Ishikawa (cell line): ENCODE results near the gene HARBI1.

Experiments
- CEBPB ChIP-seq: IDR thresholded peaks from 2 replicates; pipeline ENCODE4 v1.6.1; 2012
- CREB1 ChIP-seq: IDR thresholded peaks from 2 replicates; pipeline ENCODE4 v1.6.1; 2012; ENCODE audit warnings: low read depth
- EGR1 ChIP-seq: IDR thresholded peaks from 2 replicates; pipeline ENCODE4 v1.6.1; 2012
- EP300 ChIP-seq: IDR thresholded peaks from 2 replicates; pipeline ENCODE4 v1.6.1; 2012; ENCODE audit warnings: borderline replicate concordance
- FOXM1 ChIP-seq: IDR thresholded peaks from 2 replicates; pipeline ENCODE4 v1.6.1; 2012; ENCODE audit warnings: low read depth, borderline replicate concordance
- NFIC ChIP-seq: IDR thresholded peaks from 2 replicates; pipeline ENCODE4 v1.6.1; 2012
- RAD21 ChIP-seq: IDR thresholded peaks from 2 replicates; pipeline ENCODE4 v1.6.1; 2012; ENCODE audit warnings: low read depth
- TAF1 ChIP-seq: IDR thresholded peaks from 2 replicates; pipeline ENCODE4 v1.6.1; 2012; ENCODE audit warnings: low read depth, mild to moderate bottlenecking
- TCF12 ChIP-seq: IDR thresholded peaks from 2 replicates; pipeline ENCODE4 v1.6.1; 2012; ENCODE audit warnings: low read depth
- TEAD4 ChIP-seq: IDR thresholded peaks from 2 replicates; pipeline ENCODE4 v1.6.1; 2012
- YY1 ChIP-seq: IDR thresholded peaks from 2 replicates; pipeline ENCODE4 v1.6.1; 2012; ENCODE audit warnings: low read depth
- ZBTB7A ChIP-seq: IDR thresholded peaks from 2 replicates; pipeline ENCODE4 v1.6.1; 2012; ENCODE audit warnings: low read depth
- TF ChIP-seq, protein P1 (sequence below): IDR thresholded peaks from 2 replicates; pipeline ENCODE4 v1.6.1; 2012; ENCODE audit warnings: low read depth, mild to moderate bottlenecking
- TF ChIP-seq, protein P2 (sequence below): IDR thresholded peaks from 2 replicates; pipeline ENCODE4 v1.6.1; 2012
- TF ChIP-seq, protein P3 (sequence below): IDR thresholded peaks from 2 replicates; pipeline ENCODE4 v1.6.1; 2012

Gene HARBI1, protein sequence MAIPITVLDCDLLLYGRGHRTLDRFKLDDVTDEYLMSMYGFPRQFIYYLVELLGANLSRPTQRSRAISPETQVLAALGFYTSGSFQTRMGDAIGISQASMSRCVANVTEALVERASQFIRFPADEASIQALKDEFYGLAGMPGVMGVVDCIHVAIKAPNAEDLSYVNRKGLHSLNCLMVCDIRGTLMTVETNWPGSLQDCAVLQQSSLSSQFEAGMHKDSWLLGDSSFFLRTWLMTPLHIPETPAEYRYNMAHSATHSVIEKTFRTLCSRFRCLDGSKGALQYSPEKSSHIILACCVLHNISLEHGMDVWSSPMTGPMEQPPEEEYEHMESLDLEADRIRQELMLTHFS

DNA sequence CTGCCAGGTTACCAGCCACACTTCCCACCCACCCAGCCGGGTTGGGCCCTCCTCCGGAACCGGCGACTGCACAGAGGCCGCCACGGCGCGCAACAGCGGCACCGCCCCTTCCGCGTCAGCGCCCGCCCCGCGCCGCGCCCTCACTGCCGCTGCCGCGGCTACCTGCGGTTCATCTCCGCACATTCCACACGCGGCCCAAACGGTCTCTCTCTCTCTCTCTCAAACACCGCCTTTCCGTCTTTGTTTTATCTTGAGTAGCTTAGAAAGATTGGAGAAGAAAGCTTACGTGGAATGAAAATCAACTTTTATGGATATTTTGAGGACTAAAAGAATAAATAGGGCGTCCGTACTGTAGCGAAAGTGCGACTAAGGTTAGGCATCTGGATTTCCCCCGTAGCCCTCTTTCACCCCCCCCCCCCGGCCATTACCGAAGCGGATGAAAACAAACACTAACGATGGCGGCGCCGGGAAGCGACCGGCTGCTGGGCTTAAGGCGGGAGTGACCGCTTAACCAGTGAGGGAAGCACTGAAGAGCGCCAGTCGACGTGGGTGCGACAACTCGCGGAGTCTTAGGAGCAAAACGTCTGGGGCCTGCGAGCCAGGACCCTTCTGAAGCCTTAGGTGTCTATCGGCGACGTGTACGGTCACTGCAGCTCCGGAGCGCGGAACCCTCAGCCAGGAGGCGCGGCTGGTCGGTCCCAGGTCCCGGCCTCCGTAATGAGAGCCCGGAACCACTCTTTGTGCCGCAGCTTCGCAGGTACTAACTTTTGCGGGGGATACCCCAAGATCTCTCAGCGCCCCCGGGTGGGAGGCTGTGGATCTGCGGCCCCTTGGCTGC lies at the start of gene HARBI1, which contains the start of gene ATG13:
HARBI1 (minus strand) TSS at position 94 of the 838 bp plus-strand sequence. CDS start 990 bp downstream, outside the sequence.
ATG13 (plus strand) TSS at position 420 of the 838 bp plus-strand sequence. CDS start 26,739 bp downstream, outside the sequence.
- TF ChIP-seq EP300: peak; percentile 67
- TF ChIP-seq EGR1: 0 out of 2 replicates have a peak, but pooled peaks have one; percentile 16
- TF ChIP-seq CEBPB: no peak
- 0 out of 2 replicates have a peak, but pooled peaks have one; percentile 19 for TF ChIP-seq RAD21
- peak; percentile 91 for TF ChIP-seq YY1
- TF ChIP-seq ZBTB7A: no peak
- TF ChIP-seq NFIC: no peak
- TF ChIP-seq, protein P1, sequence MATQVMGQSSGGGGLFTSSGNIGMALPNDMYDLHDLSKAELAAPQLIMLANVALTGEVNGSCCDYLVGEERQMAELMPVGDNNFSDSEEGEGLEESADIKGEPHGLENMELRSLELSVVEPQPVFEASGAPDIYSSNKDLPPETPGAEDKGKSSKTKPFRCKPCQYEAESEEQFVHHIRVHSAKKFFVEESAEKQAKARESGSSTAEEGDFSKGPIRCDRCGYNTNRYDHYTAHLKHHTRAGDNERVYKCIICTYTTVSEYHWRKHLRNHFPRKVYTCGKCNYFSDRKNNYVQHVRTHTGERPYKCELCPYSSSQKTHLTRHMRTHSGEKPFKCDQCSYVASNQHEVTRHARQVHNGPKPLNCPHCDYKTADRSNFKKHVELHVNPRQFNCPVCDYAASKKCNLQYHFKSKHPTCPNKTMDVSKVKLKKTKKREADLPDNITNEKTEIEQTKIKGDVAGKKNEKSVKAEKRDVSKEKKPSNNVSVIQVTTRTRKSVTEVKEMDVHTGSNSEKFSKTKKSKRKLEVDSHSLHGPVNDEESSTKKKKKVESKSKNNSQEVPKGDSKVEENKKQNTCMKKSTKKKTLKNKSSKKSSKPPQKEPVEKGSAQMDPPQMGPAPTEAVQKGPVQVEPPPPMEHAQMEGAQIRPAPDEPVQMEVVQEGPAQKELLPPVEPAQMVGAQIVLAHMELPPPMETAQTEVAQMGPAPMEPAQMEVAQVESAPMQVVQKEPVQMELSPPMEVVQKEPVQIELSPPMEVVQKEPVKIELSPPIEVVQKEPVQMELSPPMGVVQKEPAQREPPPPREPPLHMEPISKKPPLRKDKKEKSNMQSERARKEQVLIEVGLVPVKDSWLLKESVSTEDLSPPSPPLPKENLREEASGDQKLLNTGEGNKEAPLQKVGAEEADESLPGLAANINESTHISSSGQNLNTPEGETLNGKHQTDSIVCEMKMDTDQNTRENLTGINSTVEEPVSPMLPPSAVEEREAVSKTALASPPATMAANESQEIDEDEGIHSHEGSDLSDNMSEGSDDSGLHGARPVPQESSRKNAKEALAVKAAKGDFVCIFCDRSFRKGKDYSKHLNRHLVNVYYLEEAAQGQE: no peak
- peak; percentile 49; the same call in 1 of the 2 replicates for TF ChIP-seq CREB1
- peak; percentile 48; the same call in 1 of the 2 replicates for TF ChIP-seq TAF1
- TF ChIP-seq, protein P2, sequence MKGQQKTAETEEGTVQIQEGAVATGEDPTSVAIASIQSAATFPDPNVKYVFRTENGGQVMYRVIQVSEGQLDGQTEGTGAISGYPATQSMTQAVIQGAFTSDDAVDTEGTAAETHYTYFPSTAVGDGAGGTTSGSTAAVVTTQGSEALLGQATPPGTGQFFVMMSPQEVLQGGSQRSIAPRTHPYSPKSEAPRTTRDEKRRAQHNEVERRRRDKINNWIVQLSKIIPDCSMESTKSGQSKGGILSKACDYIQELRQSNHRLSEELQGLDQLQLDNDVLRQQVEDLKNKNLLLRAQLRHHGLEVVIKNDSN: no peak
- TF ChIP-seq, protein P3, sequence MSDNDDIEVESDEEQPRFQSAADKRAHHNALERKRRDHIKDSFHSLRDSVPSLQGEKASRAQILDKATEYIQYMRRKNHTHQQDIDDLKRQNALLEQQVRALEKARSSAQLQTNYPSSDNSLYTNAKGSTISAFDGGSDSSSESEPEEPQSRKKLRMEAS: peak; percentile 35; the same call in 1 of the 2 replicates
- no peak for TF ChIP-seq FOXM1
- no peak; the same call in 1 of the 2 replicates for TF ChIP-seq TCF12
- peak; percentile 36; the same call in 1 of the 2 replicates for TF ChIP-seq TEAD4

DNA sequence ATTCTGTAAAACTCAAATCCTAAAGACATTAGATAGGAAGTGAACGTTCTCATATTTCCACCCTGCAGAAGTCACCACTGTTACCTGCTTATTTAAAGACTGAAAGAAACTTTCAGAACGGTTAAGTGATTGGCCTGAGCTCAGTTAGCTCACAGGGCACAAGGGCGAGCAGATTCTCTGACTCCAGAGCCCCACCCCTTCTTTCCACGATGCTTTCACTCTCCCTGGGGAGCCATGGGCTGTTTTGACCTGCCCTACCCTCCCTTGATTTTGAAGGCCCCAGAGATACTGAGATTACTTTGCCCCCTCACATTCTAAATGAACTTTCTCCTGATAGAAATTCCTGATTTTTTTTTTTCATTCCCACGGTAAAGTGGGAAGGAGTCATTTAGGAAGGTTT lies 49.5 kb upstream of the HARBI1 start:
- TF ChIP-seq, protein P3: no peak
- TF ChIP-seq YY1: no peak

DNA sequence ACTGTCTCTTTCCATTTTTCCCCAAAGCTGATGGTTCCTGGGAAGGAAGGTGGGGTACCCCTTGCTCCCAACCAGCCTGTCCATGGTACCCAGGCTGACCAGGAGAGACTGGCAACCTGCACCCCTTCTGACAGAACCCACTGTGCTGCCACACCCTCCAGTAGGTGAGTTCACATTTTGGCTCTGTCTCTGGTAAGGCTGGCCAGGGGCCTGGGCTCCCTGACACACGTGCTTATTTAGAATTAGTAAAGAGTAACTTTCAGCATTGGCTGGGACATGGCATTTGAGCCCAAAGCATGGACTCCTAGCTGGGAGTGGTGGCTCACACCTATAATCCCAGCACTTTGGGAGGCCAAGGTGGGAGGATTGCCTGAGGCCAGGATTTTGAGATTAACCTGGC lies 48.3 kb upstream of the HARBI1 start:
- TF ChIP-seq EGR1 (no peak), TAF1 (no peak), RAD21 (no peak), NFIC (no peak), FOXM1 (no peak), YY1 (no peak), CREB1 (no peak), TEAD4 (no peak), EP300 (no peak), ZBTB7A (no peak), TCF12 (no peak)
- TF ChIP-seq, protein P1: no peak
- TF ChIP-seq, protein P3: no peak
- TF ChIP-seq, protein P2: no peak

DNA sequence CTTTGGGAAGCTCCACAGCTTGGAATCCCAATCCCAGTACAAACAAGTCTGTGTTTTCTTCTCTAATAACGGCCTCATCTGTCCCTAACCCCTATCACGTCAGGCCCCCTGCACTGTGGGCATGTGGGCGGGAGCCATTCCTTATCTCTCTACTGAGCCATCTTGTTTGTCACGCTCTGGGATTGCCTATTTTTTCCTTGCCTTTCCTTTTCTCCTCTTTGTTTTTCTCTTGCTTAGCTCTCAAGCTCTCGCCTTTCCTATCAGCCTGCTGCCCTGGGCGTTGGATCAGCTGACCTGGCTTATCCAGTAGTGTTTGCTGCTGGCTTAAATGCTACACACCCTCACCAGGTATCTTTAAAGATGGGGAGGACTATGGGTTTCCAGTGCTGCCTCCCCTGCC lies 47.6 kb upstream of the HARBI1 start:
- TF ChIP-seq TAF1 (no peak), RAD21 (no peak), EP300 (no peak), CREB1 (no peak), CEBPB (no peak), TEAD4 (no peak), ZBTB7A (no peak), EGR1 (no peak), NFIC (no peak), TCF12 (no peak)
